Stimulated activated CD4-positive, alpha-beta T cell treated with anti-CD3 and anti-CD28 coated beads, Interleukin-1b, Interleukin-23, amount 100 ng/mL, for 4 hours (primary cell): ENCODE measurements around the gene UPK3B.
"Not testable (repeated sequence)": the region's sequence is repeated elsewhere in the genome, so short reads cannot be mapped to it uniquely, and the experiment has no call there.

ENCODE experiments used
- DNase-seq, 2 donors: peaks; one replicate each; pipeline ENCODE4 v3.0.0-alpha.2; 2020; ENCODE audit warnings: low read depth in 2 of 2

The UPK3B gene

GRCh38 chr7:76513817-76514799, 3.8 kb downstream of the UPK3B start:
- DNase-seq, result no peak

- DNase-seq, result no peak
Observed at GRCh38 chr7:76514926-76515771, 4.8 kb downstream of the UPK3B start.

- no peak for DNase-seq
Observed at GRCh38 chr7:76515999-76516443, 5.7 kb downstream of the UPK3B start.

GRCh38 chr7:76516932-76517331, 6.6 kb downstream of the UPK3B start:
- not testable (repeated sequence) for DNase-seq

- DNase-seq, result not testable (repeated sequence)
Observed at GRCh38 chr7:76526183-76526582, 15.8 kb downstream of the UPK3B start.

GRCh38 chr7:76531643-76532042, 21.3 kb downstream of the UPK3B start:
- not testable (repeated sequence) for DNase-seq

- not testable (repeated sequence) for DNase-seq
Observed at GRCh38 chr7:76543197-76543596, 32.8 kb downstream of the UPK3B start, which contains the start of gene SPDYE16. Gene SPDYE16, minus strand, starts transcription at chr7:76543297. Its CDS starts 1,838 bp downstream, at chr7:76541459.

- DNase-seq, result peak; percentile 72
Observed at GRCh38 chr7:76549025-76549854, 38.9 kb downstream of the UPK3B start.

GRCh38 chr7:76549855-76550248, 39.5 kb downstream of the UPK3B start:
- not testable (repeated sequence) for DNase-seq

- not testable (repeated sequence) for DNase-seq
Observed at GRCh38 chr7:76551992-76552391, 41.6 kb downstream of the UPK3B start.

GRCh38 chr7:76559685-76560084, 49.3 kb downstream of the UPK3B start:
- DNase-seq, result not testable (repeated sequence)

GRCh38 chr7:76560157-76560556, 49.8 kb downstream of the UPK3B start:
- not testable (repeated sequence) for DNase-seq

GRCh38 chr7:76561342-76561741, 51.0 kb downstream of the UPK3B start:
- DNase-seq, result not testable (repeated sequence)

- not testable (repeated sequence) for DNase-seq
Observed at GRCh38 chr7:76565001-76565400, 54.6 kb downstream of the UPK3B start.
